Activated CD4-positive, alpha-beta T cell treated with anti-CD3 and anti-CD28 coated beads, Interleukin-2, amount 10 ng/mL, durations not matched to agents 24 days and 14 days (primary cell): ENCODE measurements around the gene OR51L1. TPM values are rescaled to one million over a fixed set of nuclear protein-coding genes. Genes with fewer than 3 reads are reported as not detected.

Experiments used
- DNase-seq: peaks from one replicate; pipeline ENCODE4 v3.0.0; 2022
- H3K27ac Mint-ChIP-seq: one replicate; pipeline ENCODE4 v1.8.0; 2022; ENCODE audit warnings: mild to moderate bottlenecking, mixed read lengths
- H3K27me3 Mint-ChIP-seq: one replicate; pipeline ENCODE4 v1.8.0; 2022; ENCODE audit warnings: mixed read lengths
- H3K36me3 Mint-ChIP-seq: one replicate; pipeline ENCODE4 v1.8.0; 2022; ENCODE audit warnings: low read depth, mild to moderate bottlenecking, mixed read lengths
- H3K4me1 Mint-ChIP-seq: one replicate; pipeline ENCODE4 v1.8.0; 2021; ENCODE audit warnings: mixed read lengths
- H3K4me3 Mint-ChIP-seq: one replicate; pipeline ENCODE4 v1.8.0; 2022; ENCODE audit warnings: mild to moderate bottlenecking, moderate library complexity, mixed read lengths
- H3K9me3 Mint-ChIP-seq: one replicate; pipeline ENCODE4 v1.8.0; 2021; ENCODE audit warnings: mixed read lengths
- intact Hi-C: fragments of 100-400 bp; cut with micrococcal nuclease; formaldehyde crosslinking; loops from one replicate; pipeline ENCODE4 v1.15.1; 2023
- total RNA-seq: library from RNA; stranded (reverse); gene quantifications from 2 replicates; pipeline ENCODE4 v1.2.3, GENCODE V29; 2022

OR51L1 gene
- total RNA-seq, 1 donor from 2014 or later: not detected

DNA sequence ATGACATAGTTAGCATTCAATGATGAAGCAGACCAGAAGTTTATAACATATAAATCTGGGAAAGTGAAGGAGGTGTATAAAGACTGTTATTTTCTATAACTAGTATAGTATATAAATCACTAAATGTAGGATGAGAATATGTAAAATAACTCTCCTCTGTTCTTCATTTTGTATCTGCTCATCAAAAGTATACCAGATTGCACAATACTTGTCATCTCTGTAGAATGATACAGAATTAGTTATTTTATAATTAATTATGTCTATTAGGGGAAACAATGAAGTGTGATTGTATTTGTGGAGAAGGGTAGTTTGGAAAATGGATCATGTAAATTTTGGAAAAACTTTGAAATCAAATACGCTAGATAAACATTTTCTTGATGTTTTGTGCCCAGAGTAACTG is 18.4 kb downstream of the OR51L1 start:
- DNase-seq: no peak
- no peaks in the 10 kb centered on the region for H3K27me3 Mint-ChIP-seq
- no peaks in the 10 kb centered on the region for H3K9me3 Mint-ChIP-seq
- H3K27ac Mint-ChIP-seq: no peak overlapping the region
- H3K36me3 Mint-ChIP-seq: no peaks in the 10 kb centered on the region
- no peaks in the 10 kb centered on the region for H3K4me1 Mint-ChIP-seq
- intact Hi-C loops: no loop called here
- no peak overlapping the region for H3K4me3 Mint-ChIP-seq

GRCh38 chr11:5021996-5022395 is 27.3 kb downstream of the OR51L1 start:
- Mint-ChIP-seq H3K36me3 (no peaks in the 10 kb centered on the region), H3K4me1 (no peaks in the 10 kb centered on the region), H3K27me3 (no peaks in the 10 kb centered on the region), H3K27ac (no peak overlapping the region), H3K4me3 (no peak overlapping the region), H3K9me3 (peaks cover 6% of the 10 kb centered on the region)
- intact Hi-C loops: no loop called here
- DNase-seq: no peak

GRCh38 chr11:5036669-5037068 is 42.0 kb downstream of the OR51L1 start:
- H3K4me3 Mint-ChIP-seq: no peak overlapping the region
- intact Hi-C loops: no loop called here
- H3K9me3 Mint-ChIP-seq: no peaks in the 10 kb centered on the region
- DNase-seq: no peak
- H3K4me1 Mint-ChIP-seq: no peaks in the 10 kb centered on the region
- H3K27me3 Mint-ChIP-seq: no peaks in the 10 kb centered on the region
- H3K36me3 Mint-ChIP-seq: no peaks in the 10 kb centered on the region
- no peak overlapping the region for H3K27ac Mint-ChIP-seq

GRCh38 chr11:5037926-5038325 is 43.3 kb downstream of the OR51L1 start:
- Mint-ChIP-seq H3K27ac (no peak overlapping the region), H3K9me3 (no peaks in the 10 kb centered on the region), H3K4me1 (no peaks in the 10 kb centered on the region), H3K27me3 (no peaks in the 10 kb centered on the region), H3K36me3 (no peaks in the 10 kb centered on the region), H3K4me3 (no peak overlapping the region)
- DNase-seq: no peak
- intact Hi-C loops: no loop called here

DNA sequence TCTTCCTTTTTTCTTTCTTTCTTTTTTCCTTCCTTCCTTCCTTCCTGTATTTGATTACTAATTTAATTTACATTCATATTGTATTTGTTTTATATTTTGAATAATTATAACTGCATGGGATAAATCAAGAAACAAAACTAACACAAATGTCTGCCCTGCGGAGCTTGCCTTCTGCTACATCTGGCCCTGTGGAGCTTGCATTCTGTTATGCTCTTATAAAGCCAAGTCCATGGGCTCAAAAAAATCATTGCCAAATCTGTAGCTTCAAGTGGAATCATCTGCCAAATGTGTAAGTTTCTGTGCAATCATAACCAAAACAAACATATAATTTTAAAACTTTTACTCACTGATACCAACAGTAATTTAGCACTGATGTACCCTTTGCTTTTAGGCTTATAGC is 43.7 kb downstream of the OR51L1 start:
- no peaks in the 10 kb centered on the region for H3K4me1 Mint-ChIP-seq
- no peaks in the 10 kb centered on the region for H3K36me3 Mint-ChIP-seq
- intact Hi-C loops: no loop called here
- no peaks in the 10 kb centered on the region for H3K27me3 Mint-ChIP-seq
- no peak for DNase-seq
- no peak overlapping the region for H3K27ac Mint-ChIP-seq
- no peaks in the 10 kb centered on the region for H3K9me3 Mint-ChIP-seq
- no peak overlapping the region for H3K4me3 Mint-ChIP-seq

DNA sequence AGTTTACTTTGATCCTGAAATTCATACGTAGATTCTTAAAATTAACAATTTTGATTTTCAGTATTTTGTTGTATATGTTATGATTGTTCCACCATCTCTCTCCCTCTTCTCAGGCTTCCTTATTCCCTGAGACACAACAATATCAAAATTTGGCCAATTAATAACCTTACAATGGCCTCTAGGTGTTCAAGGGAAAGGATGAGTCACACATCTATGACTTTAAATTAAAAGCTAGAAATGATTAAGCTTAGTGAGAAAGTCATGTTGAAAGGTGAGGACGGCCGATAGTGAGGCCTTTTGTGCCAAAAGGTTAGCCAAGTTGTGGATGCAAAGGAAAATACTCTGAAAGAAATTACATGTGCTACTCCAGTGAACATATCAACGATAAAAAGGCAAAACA is 46.2 kb downstream of the OR51L1 start:
- no peaks in the 10 kb centered on the region for H3K27me3 Mint-ChIP-seq
- H3K27ac Mint-ChIP-seq: no peak overlapping the region
- H3K4me1 Mint-ChIP-seq: no peaks in the 10 kb centered on the region
- no peak overlapping the region for H3K4me3 Mint-ChIP-seq
- H3K9me3 Mint-ChIP-seq: no peaks in the 10 kb centered on the region
- H3K36me3 Mint-ChIP-seq: no peaks in the 10 kb centered on the region
- intact Hi-C loops: no loop called here
- DNase-seq: no peak

DNA sequence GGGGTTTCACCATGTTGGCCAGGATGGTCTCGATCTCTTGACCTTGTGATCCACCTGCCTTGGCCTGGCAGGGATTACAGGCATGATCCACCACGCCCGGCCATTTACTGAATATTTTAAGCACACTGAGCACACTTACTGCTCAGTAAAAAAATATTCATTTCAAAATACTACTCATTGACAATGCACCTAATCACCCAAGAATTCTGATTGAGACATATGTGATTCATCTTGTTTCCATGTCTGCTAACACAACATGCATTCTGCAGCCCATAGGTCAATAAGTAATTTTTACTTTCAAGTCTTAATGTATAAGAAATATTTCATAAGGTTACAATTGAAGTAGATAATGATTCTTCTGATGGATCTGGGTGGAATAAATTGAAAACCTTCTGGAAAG is 47.4 kb downstream of the OR51L1 start:
- Mint-ChIP-seq H3K27ac (no peak overlapping the region), H3K27me3 (no peaks in the 10 kb centered on the region), H3K4me1 (no peaks in the 10 kb centered on the region), H3K36me3 (no peaks in the 10 kb centered on the region), H3K9me3 (no peaks in the 10 kb centered on the region), H3K4me3 (no peak overlapping the region)
- intact Hi-C loops: no loop called here
- no peak for DNase-seq

GRCh38 chr11:5043380-5043779 is 48.7 kb downstream of the OR51L1 start:
- intact Hi-C loops: no loop called here
- no peaks in the 10 kb centered on the region for H3K27me3 Mint-ChIP-seq
- no peak overlapping the region for H3K4me3 Mint-ChIP-seq

GRCh38 chr11:5046226-5046625 is 51.6 kb downstream of the OR51L1 start, which contains the start of gene OR52J3:
TSS of gene OR52J3 (plus strand) at chr11:5046526. CDS start at chr11:5046526, 0 bp downstream.
- intact Hi-C loops: no loop called here
- H3K36me3 Mint-ChIP-seq: no peaks in the 10 kb centered on the region

More at GRCh38 chr11:5043380-5043779, 48.7 kb downstream of the OR51L1 start:
- no peaks in the 10 kb centered on the region for H3K4me1 Mint-ChIP-seq
- no peak for DNase-seq
- no peaks in the 10 kb centered on the region for H3K36me3 Mint-ChIP-seq
- H3K9me3 Mint-ChIP-seq: no peaks in the 10 kb centered on the region
- H3K27ac Mint-ChIP-seq: no peak overlapping the region

GRCh38 chr11:5046754-5047330 is 52.2 kb downstream of the OR51L1 start:
- H3K4me1 Mint-ChIP-seq: no peaks in the 10 kb centered on the region
- DNase-seq: no peak
- no peaks in the 10 kb centered on the region for H3K27me3 Mint-ChIP-seq
- H3K9me3 Mint-ChIP-seq: no peaks in the 10 kb centered on the region
- no peaks in the 10 kb centered on the region for H3K36me3 Mint-ChIP-seq
- H3K27ac Mint-ChIP-seq: no peak overlapping the region
- H3K4me3 Mint-ChIP-seq: no peak overlapping the region
- intact Hi-C loops: no loop called here

More at GRCh38 chr11:5046226-5046625, 51.6 kb downstream of the OR51L1 start, which contains the start of gene OR52J3:
- Mint-ChIP-seq H3K27me3 (no peaks in the 10 kb centered on the region), H3K27ac (no peak within 1 kb of the TSS), H3K9me3 (no peaks in the 10 kb centered on the region), H3K4me3 (no peak within 1 kb of the TSS), H3K4me1 (no peaks in the 10 kb centered on the region)
- no peak for DNase-seq

Other genes starting within 250 kb of the OR51L1 start
- not detected in 2 replicates for gene OR51F1, start 224.9 kb upstream of the OR51L1 start, total RNA-seq
- gene OR52R1, start 190.5 kb upstream of the OR51L1 start, total RNA-seq: not detected in 2 replicates
- gene OR51F2, start 173.5 kb upstream of the OR51L1 start, total RNA-seq: not detected in 2 replicates
- gene OR51S1, start 145.6 kb upstream of the OR51L1 start, total RNA-seq: not detected in 2 replicates
- not detected in 2 replicates for gene OR51T1, start 113.0 kb upstream of the OR51L1 start, total RNA-seq
- gene OR51A7, start 91.1 kb upstream of the OR51L1 start, total RNA-seq: not detected in 2 replicates
- gene OR51G2, start 75.5 kb upstream of the OR51L1 start, total RNA-seq: not detected in 2 replicates
- gene OR51G1, start 70.5 kb upstream of the OR51L1 start, total RNA-seq: not detected in 2 replicates
- gene OR51A4, start 47.2 kb upstream of the OR51L1 start, total RNA-seq: not detected in 2 replicates
- gene OR51A2, start 39.1 kb upstream of the OR51L1 start, total RNA-seq: not detected in 2 replicates
- gene OR52J3, start 51.7 kb downstream of the OR51L1 start, total RNA-seq: not detected in 2 replicates
- gene OR52E2, start 64.8 kb downstream of the OR51L1 start, total RNA-seq: not detected in 2 replicates
- not detected in 2 replicates for gene OR52E1, start 74.7 kb downstream of the OR51L1 start, total RNA-seq
- not detected in 2 replicates for gene OR52A5, start 143.5 kb downstream of the OR51L1 start, total RNA-seq
- not detected in 2 replicates for gene OR52A1, start 159.9 kb downstream of the OR51L1 start, total RNA-seq
- gene OR51V1, start 205.8 kb downstream of the OR51L1 start, total RNA-seq: not detected in 2 replicates
- gene HBB, start 232.2 kb downstream of the OR51L1 start, total RNA-seq: not detected in 2 replicates
- gene HBD, start 239.6 kb downstream of the OR51L1 start, total RNA-seq: not detected in 2 replicates